ENCODE measurements around the gene IL10RB. TPM values are rescaled to one million over a fixed set of nuclear protein-coding genes. Genes with fewer than 3 reads are reported as not detected.
"Not testable (repeated sequence)": the region's sequence is repeated elsewhere in the genome, so short reads cannot be mapped to it uniquely, and the experiment has no call there.

The IL10RB gene
- total RNA-seq, 1 donor from 2014 or later = 12.2 TPM

DNA sequence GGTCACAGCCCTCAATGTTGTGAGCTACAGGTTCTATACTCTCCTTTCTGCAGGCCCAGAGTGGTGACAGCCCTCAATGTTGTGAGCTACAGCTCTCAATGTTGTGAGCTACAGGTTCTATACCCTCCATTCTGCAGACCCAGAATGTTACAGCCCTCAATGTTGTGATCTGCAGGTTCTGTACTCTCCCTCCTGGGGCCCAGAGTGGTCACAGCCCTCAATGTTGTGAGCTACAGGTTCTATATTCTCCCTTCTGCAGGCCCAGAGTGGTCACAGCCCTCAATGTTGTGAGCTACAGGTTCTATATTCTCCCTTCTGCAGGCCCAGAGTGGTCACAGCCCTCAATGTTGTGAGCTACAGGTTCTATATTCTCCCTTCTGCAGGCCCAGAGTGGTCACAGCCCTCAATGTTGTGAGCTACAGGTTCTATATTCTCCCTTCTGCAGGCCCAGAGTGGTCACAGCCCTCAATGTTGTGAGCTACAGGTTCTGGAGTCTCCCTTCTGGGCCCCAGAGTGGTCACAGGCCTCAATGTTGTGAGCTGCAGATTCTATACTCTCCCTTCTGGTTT is 26.5 kb upstream of the IL10RB start:
- FAIRE-seq; DNase-seq (ENCODE audit: low spot score in 2 of 2): not testable (repeated sequence)

DNA sequence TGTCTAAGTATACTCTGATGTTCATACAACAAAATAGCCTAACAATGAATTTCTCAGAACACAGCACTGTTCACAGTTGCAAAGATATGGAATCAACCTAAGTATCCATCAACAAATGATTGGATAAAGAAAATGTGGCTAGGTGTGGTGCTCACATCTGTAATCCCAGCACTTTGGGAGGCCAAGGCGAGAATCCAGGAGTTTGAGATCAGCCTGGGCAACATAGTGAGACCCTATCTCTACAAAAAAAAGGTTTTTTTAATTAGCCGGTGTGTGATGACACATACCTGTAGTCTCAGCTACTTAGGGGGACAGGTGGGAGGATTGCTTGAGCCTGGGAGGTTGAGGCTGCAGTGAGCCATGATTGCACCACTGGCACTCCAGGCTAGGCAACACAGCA is 25.8 kb upstream of the IL10RB start:
- DNase-seq (ENCODE audit: low spot score in 2 of 2) (no peak), FAIRE-seq (no peak)

DNA sequence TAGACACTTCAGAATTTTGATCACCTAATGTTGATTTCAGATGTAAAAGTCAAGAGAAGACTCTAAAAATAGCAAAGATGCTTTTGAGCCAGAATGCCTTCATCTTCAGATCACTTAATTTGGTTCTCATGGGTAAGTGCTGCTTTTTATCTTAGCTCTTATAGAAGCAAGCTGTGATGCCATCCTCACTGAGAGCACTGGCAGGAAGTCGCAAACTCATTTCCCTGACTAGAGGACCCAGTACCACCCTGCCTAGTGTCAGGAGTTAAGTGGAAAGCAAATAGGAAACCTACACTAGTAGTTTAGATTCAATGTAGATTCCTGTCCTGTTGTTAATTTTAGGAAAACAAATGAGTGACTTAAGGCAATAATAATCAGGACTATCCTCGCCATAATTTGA is 24.3 kb upstream of the IL10RB start:
- FAIRE-seq = no peak
- DNase-seq (ENCODE audit: low spot score in 2 of 2) = no peak

DNA sequence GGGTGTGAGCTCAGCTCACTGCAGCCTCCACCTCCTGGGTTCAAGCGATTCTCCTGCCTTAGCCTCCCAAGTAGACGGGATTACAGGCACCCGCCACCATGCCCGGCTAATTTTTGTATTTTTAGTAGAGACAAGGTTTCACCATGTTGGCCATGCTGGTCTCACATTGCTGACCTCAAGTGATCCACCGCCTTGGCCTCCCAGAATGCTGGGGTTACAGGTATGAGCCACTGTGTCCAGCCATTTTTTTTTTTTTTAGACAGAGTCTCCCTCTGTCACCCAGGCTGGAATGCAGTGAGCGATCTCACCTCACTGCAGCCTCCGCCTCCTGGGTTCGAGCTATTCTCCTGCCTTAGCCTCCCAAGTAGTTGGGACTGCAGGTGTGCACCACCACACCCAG is 23.3 kb upstream of the IL10RB start:
- FAIRE-seq; DNase-seq (ENCODE audit: low spot score in 2 of 2): not testable (repeated sequence)

DNA sequence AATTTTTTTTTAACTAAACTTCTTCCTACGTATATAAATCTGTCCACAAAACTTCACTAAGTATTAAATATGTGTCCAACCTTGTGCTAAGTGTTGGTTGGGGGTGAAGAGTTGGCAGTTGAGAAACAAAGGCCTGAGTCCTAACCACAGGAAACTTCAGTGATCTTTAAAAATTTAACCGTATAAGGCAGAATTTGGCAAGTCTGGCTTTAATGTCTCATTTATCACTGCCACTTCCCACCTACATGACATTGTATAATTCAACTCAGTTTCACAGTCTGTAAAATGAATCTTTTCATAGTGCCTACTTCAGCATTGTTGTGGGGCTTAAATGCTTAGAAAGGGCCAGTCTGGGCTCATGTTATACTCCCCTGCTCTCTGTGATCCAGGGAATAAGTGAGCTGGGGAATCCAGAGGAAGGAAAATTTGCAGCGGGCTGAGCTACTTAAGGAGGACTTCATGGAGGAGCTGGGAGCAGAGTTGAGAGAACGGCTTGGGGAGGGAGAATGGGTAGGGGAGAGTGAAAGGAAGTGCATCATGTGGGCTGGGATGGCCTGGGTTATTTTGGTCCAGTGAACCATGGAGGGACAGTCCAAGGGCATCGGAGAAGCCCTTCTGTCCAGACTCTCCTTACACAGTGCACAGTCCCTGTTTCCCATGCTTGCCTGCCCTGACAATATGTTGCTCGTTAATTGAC is 21.9 kb upstream of the IL10RB start:
- no peak for DNase-seq (ENCODE audit: low spot score in 2 of 2)
- FAIRE-seq = no peak

DNA sequence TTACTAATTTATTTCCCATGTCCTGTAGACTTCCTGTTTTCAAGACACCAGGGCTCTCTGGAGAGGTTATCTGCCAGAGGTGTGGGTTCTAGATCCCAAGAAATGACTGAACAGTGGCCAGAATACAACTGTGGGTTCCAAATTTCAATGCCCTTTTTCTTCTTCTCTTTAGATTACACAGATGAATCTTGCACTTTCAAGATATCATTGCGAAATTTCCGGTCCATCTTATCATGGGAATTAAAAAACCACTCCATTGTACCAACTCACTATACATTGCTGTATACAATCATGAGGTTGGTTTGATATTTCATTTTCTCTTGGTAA is 21.4 kb upstream of the IL10RB start:
- FAIRE-seq (no peak), DNase-seq (ENCODE audit: low spot score in 2 of 2) (no peak)

DNA sequence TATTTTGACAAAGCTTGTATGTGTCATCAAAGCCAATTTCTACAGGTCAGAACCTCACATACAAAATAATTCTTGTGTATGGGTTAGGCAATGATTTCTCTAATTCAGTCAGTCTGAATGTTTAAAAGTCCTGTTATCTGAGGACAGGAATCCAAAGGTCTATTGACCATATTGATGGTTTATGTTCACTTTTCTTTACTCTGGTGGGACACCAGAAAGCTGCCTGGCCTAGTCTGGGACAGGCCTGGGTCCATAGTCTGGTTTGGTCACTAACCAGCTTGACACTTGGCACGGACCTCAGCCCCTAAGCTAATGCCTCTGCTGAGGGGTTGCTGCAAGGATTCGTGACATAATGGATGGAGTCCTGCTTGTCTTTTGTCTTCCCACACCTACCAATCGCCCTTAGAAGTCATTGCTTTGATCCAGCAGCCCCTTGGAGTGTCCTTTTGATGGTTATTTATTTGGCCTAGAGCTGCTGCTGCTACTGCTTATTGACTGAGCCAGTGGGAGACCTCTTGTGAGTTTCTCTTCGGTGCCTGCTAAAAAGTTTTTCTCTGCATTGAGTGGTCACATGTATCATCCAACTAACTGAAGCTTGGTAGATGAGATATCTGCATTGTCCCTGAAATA is 20.8 kb upstream of the IL10RB start:
- FAIRE-seq = no peak
- DNase-seq (ENCODE audit: low spot score in 2 of 2) = no peak

DNA sequence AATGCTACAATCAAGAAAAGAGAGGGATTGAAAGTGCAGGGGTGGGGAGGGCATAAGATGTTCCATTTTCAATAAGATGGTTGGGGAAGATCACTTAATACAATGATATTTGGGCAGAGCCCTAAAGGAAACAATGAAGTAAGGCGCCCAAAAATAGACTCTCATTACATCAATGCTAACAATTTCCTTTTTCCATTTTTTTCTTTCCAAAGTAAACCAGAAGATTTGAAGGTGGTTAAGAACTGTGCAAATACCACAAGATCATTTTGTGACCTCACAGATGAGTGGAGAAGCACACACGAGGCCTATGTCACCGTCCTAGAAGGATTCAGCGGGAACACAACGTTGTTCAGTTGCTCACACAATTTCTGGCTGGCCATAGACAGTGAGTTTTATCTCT is 19.7 kb upstream of the IL10RB start:
- DNase-seq (ENCODE audit: low spot score in 2 of 2) = no peak
- no peak for FAIRE-seq

DNA sequence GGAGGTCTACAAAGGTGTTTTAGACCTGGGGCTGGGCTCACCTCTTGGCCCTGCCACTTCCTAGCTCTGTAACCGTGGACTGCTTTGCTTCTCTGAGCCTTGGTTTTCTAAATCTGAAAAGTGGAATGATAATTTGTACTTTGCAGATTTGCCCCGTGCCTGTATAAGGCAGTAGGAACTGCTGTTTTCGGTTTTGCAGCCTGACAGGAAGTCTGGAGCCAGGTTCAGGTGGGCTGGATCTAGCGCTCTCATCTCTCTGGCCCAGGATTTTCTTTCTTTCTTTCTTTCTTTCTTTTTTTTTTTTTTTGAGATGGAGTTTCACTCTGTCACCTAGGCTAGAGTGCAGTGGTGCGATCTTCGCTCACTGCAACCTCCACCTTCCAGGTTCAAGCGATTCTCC is 19.2 kb upstream of the IL10RB start:
- DNase-seq (ENCODE audit: low spot score in 2 of 2) = no peak
- FAIRE-seq = no peak

DNA sequence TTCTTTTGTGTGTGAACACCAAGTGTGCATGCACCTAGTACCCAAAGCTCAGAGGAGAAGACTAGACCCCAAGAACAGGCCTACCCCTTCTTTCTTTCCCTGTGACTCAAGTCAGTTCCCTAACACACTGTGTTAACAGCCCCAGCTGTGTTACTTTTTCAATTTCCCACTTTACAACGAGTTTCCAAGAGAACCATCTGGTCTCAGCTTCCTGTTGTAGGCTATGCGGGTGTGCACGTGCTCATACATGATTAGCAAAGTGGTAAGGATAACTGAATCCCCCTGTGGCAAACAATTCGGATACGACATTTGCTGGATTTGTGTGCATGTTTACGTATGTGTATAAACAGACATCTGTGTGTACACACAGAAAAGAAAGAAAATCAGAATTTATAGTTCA is 18.6 kb upstream of the IL10RB start:
- no peak for FAIRE-seq
- no peak for DNase-seq (ENCODE audit: low spot score in 2 of 2)

DNA sequence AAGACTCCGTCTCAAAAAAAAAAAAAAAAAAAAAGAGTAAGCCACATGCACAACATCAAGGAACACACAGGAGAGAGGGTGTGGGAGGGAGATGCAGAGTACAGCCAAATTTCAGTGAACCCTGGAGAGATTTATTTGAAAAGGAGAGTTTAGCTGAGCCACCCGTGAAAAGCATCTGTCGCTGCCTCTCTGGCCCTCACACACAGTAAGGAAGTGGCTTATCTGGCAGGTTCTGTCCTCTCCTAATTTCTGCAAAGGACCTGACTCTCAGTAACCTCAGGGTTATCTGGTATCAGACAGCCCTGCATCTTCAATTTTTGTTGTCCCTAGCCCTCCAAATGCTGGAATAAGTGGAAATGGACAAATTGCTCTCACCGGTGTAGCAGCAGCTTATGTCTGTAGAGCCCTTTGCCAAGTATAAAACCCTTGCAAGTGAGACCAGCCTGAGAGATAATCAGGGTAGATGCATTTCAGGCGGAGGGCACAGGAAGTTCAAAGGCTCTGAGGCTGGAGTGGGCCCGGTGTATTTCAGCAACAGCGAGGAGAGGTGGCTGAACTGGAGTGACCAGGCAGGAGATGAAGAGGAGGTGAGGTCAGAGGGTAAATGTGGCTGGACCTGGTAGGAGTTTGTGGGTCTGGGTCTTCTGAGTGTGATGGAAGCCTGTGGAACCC is 16.7 kb upstream of the IL10RB start:
- DNase-seq (ENCODE audit: low spot score in 2 of 2) (no peak), FAIRE-seq (no peak)

DNA sequence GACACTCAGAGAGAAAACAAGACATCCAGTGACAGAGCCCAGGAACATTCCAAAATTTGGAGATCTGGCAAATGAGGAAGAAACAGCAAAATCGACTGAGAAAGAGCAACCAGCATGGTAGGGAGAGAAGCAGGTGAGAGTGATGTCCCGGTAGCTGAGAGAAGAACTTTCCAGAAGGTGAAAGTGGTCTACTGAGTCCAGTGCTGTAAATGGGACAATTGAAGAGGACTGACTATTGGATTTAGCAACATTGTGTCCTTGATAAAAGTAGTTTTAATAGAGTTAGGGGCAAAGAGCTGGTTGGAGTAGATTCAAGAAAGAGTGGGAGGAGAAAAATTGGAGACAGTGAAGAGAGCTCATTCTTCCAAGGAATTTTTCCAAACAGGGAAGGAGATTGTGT is 15.0 kb upstream of the IL10RB start:
- DNase-seq (ENCODE audit: low spot score in 2 of 2) = no peak
- no peak for FAIRE-seq

DNA sequence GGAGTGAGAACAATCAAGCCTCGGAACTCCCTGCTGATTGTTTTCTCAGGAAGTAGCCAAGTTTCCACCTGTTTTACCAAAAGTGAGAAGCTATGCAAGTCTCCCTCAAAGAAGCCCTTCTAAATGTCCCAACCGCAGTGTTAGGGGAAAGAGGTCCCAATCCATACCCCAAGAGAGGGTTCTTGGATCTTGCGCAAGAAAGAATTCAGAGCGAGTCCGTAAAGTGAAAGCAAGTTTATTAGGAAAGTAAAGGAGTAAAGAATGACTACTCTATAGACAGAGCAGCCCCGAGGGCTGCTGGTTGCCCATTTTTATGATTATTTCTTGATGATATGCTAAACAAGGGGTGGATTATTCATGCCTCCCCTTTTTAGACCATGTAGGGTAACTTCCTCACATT is 12.8 kb upstream of the IL10RB start:
- DNase-seq (ENCODE audit: low spot score in 2 of 2); FAIRE-seq: not testable (repeated sequence)

DNA sequence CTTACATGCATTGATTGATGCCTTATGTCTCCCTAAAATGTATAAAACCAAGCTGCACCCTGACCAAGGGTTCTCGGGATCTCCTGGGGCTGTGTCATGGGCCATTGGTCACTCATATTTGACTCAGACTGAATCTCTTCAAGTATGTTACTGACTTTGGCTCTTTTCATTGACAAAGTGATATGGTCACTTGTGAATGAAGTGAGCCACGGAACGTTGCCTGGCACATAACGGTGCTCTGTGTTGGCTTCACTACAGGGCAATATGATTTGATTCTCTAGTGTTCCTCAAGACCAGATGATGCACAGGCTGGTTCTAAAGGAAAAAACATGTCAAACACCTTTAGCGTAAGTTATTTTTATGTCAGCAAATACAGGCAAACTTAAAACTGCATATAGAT is 11.4 kb upstream of the IL10RB start:
- DNase-seq (ENCODE audit: low spot score in 2 of 2) = no peak
- FAIRE-seq = no peak

DNA sequence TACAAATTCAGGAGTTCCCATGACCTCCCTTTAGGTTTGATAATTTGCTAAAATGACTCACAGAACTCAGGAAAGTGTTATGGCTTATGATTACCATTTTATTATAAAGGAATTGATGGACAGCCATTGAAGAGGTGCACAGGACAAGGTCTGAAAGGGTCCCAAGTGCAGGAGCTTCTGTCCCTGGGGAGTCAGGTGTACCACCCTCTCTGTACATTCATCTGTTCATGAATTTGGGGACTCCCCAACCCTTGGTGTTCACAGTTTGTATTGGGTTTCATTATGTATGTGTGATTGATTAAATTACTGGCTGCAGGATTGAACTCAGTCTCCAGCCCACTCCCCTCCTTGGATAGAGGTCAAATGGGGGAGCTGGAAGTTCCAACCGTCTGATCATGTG is 10.8 kb upstream of the IL10RB start:
- DNase-seq (ENCODE audit: low spot score in 2 of 2) (no peak), FAIRE-seq (no peak)

DNA sequence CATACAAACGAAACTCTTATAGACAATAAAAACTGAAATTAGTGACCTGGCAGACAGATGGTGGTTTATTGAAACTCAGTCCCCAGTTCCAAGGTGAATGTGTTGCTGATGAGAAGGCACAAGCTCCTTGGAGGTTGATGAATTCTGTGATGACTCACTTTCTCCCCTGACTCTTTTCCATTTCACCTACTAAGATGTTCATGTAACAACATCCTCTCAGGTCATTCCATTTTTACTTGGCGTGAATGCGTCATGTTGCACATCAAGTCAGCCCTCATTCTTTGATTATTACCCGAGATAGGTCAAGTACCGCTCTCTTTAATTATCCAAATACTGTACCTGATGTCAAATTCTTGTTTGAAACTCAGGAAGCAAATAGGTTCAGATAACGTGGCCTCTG is 10.1 kb upstream of the IL10RB start:
- DNase-seq (ENCODE audit: low spot score in 2 of 2) = no peak
- FAIRE-seq = no peak

DNA sequence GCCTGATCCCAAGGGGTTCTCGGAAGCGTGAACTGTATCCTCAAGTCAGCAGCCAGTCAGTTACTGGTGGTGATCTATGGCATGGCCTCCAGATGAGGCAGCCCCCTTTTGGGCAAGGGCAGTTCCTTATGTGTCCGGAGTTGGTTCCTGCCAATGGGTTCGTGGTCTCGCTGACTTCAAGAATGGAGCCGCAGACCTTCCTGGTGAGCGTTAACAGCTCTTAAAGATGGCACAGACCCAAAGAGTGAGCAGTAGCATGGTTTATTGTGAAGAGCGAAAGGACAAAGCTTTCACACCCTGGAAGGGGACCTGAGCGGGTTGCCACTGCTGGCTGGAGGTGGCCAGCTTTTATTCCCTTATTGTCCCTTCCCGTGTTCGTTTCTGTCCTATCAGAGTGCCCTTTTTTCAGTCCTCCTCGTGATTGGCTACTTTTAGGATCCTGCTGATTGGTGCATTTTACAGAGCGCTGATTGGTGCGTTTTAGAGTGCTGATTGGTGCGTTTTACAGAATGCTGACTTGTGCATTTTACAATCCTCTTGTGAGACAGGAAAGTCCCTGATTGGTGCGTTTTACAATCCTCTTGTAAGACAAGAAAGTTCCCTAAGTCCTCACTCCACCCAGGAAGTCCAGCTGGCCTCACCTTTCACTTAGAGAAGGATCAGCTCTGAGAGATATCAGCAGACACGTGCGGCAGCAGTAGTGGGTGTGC is 8.9 kb upstream of the IL10RB start:
- FAIRE-seq (no peak), DNase-seq (ENCODE audit: low spot score in 2 of 2) (no peak)

DNA sequence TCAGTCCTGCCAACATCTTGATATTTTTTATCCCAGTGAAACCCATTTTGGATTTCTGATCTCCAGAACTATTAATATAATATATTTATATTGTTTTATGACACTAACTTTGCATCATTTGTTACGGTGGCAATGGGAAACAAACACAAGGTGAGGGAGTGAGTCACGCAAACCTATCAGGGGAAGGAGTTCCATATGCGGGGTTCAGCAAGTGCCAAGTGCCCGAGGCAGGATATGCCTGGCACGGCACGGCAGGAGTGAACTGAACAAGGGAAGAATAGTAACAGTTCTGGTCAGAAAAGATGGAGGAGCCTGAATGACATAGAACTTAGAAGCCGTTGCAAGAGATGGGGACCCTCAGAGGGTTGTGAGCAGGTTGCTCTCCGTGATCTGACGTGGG is 7.7 kb upstream of the IL10RB start:
- FAIRE-seq = no peak
- DNase-seq (ENCODE audit: low spot score in 2 of 2) = no peak

DNA sequence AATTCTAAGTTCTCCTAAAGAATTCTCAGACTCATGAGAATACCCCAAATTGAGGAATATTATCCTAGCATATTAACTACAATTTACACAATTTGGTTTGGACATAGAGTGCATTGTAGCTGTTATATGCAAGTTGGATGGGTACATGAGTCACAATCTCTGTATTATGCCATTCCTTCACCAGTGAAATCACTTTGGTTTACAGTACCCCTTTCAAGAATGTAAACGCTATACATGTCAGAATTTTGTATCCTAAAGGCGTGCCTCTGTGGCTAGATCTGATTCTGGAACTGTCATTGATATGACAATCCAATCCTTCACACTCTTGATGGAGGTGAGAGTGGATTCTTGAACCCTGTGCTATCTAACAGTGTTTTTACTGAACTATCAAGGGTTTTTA is 6.7 kb upstream of the IL10RB start:
- DNase-seq (ENCODE audit: low spot score in 2 of 2) (no peak), FAIRE-seq (no peak)

DNA sequence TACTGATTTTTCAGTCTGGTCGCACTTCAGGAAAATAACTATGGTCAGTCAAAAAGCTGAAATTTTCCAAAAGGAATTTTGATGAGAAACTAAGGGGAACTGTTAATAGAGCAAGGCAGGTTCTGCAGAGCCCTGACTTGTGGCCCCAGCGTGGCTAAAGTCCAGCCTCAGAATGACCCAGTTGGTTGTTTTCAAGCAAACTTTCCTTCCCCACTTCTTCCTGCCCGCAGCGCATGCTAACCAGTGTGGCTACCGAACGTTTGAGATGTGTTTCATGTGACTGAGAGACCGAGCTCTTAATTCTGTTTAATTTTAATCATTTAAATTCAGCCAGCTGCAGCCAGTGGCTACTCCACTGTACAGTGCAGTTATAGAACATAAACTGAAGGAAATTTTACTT is 6.2 kb upstream of the IL10RB start:
- FAIRE-seq = no peak

DNA sequence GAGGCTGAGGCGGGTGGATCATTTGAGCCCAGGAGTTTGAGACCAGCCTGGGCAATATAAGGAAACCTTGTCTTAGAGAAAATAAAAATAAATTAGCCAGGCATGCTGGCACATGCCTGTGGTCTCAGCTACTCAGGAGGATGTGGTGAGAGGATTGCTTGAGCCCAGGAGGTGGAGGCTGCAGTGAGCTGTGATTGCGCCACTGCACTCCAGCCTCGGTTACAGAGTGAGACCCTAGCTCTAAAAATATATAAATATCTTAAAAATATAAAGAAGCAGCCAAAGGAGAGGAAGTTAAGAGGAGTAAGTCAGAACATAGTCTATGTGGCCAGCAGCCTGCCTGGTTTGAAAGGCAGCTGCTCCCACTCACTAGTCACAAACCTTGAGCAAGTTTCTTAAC is 4.5 kb upstream of the IL10RB start:
- no peak for DNase-seq (ENCODE audit: low spot score in 2 of 2)
- no peak for FAIRE-seq

More for the DNA sequence above, 6.2 kb upstream of the IL10RB start:
- DNase-seq (ENCODE audit: low spot score in 2 of 2) = no peak

All from frontal cortex (tissue), 4 donors.